ENCODE results near the gene TMC1.
"Not testable (repeated sequence)": the region's sequence is repeated elsewhere in the genome, so short reads cannot be mapped to it uniquely, and the experiment has no call there.

Gene TMC1

GRCh38 chr9:72521416-72521815 lies at the start of gene TMC1:
Gene TMC1, plus strand, starts transcription at chr9:72521608. Its CDS starts 127,041 bp downstream, at chr9:72648649.
- not testable (repeated sequence) for DNase-seq

GRCh38 chr9:72473474-72474261 lies 47.7 kb upstream of the TMC1 start:
- DNase-seq = no peak

- no peak for DNase-seq
These were observed 46.7 kb upstream of the TMC1 start for GRCh38 chr9:72474676-72475075.

- no peak for DNase-seq
These were observed 45.3 kb upstream of the TMC1 start for GRCh38 chr9:72476100-72476499.

- no peak for DNase-seq
These were observed 44.6 kb upstream of the TMC1 start for GRCh38 chr9:72476617-72477437.

- no peak for DNase-seq
These were observed 43.4 kb upstream of the TMC1 start for GRCh38 chr9:72477930-72478518.

- no peak for DNase-seq
These were observed 42.4 kb upstream of the TMC1 start for GRCh38 chr9:72478966-72479365.

GRCh38 chr9:72480261-72480660 lies 41.1 kb upstream of the TMC1 start:
- not testable (repeated sequence) for DNase-seq

GRCh38 chr9:72480921-72481320 lies 40.5 kb upstream of the TMC1 start:
- DNase-seq = no peak

- no peak for DNase-seq
These were observed 35.4 kb upstream of the TMC1 start for GRCh38 chr9:72485821-72486593.

GRCh38 chr9:72486594-72486955 lies 34.8 kb upstream of the TMC1 start:
- no peak for DNase-seq

- not testable (repeated sequence) for DNase-seq
These were observed 33.7 kb upstream of the TMC1 start for GRCh38 chr9:72487665-72488064.

- no peak for DNase-seq
These were observed 31.4 kb upstream of the TMC1 start for GRCh38 chr9:72489986-72490385.

GRCh38 chr9:72491242-72491641 lies 30.2 kb upstream of the TMC1 start:
- no peak for DNase-seq

- DNase-seq = no peak
These were observed 27.4 kb upstream of the TMC1 start for GRCh38 chr9:72494051-72494450.

- DNase-seq = no peak
These were observed 23.9 kb upstream of the TMC1 start for GRCh38 chr9:72497447-72498046.

- DNase-seq = no peak
These were observed 14.8 kb upstream of the TMC1 start for GRCh38 chr9:72506615-72507014.

GRCh38 chr9:72509053-72509452 lies 12.4 kb upstream of the TMC1 start:
- DNase-seq = no peak

- DNase-seq = no peak
These were observed 11.8 kb upstream of the TMC1 start for GRCh38 chr9:72509635-72510034.

GRCh38 chr9:72521011-72521410 lies 397 bp upstream of the TMC1 start:
- not testable (repeated sequence) for DNase-seq

GRCh38 chr9:72524820-72525540 lies 3.6 kb downstream of the TMC1 start:
- DNase-seq = no peak
